GM10248 (cell line): ENCODE data around the gene FHIT.
"Not testable (repeated sequence)": the region's sequence is repeated elsewhere in the genome, so short reads cannot be mapped to it uniquely, and the experiment has no call there.

Experiments
- CTCF ChIA-PET: fragments of 300-600 bp; sonication (Branson Sonifier 250); formaldehyde crosslinking; extraction: SDS; loops from one replicate; lab custom pipeline; 2021; ENCODE audit warnings: antibody characterized with exemption; lab: Yijun Ruan, JAX
- POLR2A ChIA-PET: fragments of 350-650 bp; sonication (Branson Sonifier 250); formaldehyde crosslinking; extraction: SDS; loops from one replicate; lab custom pipeline; 2020; ENCODE audit warnings: antibody characterized with exemption; lab: Yijun Ruan, JAX
- DNase-seq: peaks from one replicate; pipeline ENCODE4 v3.0.0; 2012; ENCODE audit errors: extremely low spot score
- TF ChIP-seq, protein P1 (sequence below): IDR thresholded peaks from 2 replicates; pipeline ENCODE4 v1.5.1; 2012; ENCODE audit warnings: mild to moderate bottlenecking, low read depth; ENCODE audit errors: extremely low read depth, missing control alignments, control extremely low read depth

FHIT gene

DNA sequence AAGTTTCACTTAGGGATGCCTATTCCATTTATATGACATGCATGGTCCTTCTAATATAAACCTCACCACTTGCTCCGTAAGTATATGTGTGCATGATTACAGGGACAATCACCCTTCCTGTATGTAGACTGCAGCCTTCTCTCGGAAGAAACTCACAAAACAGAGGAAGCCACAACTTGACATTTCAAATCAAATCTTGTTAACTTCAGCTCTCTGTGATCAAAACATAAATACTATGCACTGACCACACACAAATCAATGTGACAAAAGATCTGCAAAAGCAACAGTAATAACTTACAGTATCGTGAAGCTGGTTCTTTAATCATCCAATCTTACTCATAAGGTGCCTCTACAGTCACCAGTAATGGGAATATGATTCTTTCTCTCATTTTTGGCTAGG, 50.2 kb downstream of the FHIT start:
- POLR2A ChIA-PET: no interaction called here
- DNase-seq: no peak
- TF ChIP-seq, protein P1, sequence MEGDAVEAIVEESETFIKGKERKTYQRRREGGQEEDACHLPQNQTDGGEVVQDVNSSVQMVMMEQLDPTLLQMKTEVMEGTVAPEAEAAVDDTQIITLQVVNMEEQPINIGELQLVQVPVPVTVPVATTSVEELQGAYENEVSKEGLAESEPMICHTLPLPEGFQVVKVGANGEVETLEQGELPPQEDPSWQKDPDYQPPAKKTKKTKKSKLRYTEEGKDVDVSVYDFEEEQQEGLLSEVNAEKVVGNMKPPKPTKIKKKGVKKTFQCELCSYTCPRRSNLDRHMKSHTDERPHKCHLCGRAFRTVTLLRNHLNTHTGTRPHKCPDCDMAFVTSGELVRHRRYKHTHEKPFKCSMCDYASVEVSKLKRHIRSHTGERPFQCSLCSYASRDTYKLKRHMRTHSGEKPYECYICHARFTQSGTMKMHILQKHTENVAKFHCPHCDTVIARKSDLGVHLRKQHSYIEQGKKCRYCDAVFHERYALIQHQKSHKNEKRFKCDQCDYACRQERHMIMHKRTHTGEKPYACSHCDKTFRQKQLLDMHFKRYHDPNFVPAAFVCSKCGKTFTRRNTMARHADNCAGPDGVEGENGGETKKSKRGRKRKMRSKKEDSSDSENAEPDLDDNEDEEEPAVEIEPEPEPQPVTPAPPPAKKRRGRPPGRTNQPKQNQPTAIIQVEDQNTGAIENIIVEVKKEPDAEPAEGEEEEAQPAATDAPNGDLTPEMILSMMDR: no peak
- CTCF ChIA-PET: interaction anchor here (1.0 to 1.8 kb wide), 4 partner anchors 16 to 39 kb away, joined by 3 to 4 read pairs (median 3); no protein-coding TSS in a partner anchor

DNA sequence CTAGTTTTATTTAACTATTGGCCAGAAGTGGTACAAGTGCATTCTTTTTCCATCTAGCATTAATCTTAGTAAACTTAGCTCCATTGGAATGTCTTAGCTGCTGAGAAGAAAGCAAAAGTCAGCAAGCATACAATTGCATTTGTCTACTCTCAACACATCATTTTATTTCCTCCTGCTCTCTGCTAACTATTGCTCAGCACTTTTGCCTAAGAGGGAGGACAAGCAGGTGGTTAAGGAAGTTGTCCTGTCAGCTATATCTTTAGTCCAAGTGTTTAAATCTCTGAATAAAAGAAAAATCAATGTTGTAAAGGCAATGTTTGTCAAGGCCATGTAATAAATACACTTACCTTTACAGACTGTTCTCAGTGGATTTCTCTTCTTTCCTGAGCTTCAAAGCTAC, 51.0 kb downstream of the FHIT start:
- TF ChIP-seq, protein P1: no peak
- CTCF ChIA-PET: interaction anchor here (1.1 to 1.8 kb wide), 3 partner anchors 24 to 40 kb away, joined by 3 to 4 read pairs (median 3); no protein-coding TSS in a partner anchor

DNA sequence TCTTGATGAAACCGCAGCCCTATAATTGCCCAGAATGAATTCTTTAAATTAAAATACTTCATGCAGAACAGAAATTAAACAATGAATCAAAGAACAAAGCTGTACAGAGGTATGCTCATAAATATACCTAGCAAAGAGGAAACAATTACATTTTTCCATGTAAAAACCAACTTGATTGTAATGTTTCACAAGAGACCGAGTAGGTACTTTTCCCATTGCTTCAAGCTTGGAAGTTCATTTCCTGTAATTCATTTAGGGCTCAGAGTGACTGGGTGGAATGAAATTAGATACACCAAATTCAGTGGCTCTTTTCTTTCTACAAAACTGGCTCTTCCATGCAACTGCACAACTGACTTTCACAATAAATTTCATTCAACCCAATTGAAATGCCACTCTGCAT, 51.4 kb downstream of the FHIT start:
- POLR2A ChIA-PET: no interaction called here
- CTCF ChIA-PET: interaction anchor here (1.1 to 1.8 kb wide), 4 partner anchors 11 to 40 kb away, joined by 3 to 4 read pairs (median 3); no protein-coding TSS in a partner anchor
- TF ChIP-seq, protein P1: no peak
- no peak for DNase-seq

More for the DNA sequence above, 51.0 kb downstream of the FHIT start:
- POLR2A ChIA-PET: no interaction called here
- no peak for DNase-seq

DNA sequence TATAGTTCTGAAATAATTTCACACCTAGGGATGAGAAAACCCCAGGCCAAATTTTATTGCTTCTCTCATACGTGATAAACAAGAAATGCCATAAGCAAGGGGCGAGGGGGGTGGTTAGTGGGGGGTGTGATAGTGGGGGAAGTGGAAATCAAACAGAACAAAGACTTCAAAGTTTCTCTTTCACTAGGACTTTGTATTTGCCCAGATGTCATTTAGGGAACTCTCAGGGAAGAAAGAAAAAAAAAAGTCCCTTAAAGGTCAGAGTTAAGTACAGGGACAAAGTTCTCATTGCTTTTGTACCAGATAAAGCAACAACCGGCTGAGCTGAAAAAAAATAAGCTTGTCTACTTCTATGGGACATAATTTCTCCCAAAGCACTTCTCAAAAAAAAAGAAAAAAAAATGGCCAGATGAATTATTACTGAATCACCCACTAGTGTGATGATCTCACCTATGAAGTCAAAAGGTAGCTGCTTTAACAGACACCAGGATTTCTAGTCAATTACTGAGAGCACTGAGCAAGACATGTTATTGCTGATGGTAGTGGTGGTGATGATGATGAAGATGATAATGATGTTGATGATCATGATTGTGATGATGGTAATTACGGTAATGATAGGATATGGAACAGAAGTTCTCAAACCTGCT, 56.2 kb downstream of the FHIT start:
- CTCF ChIA-PET: no interaction called here
- POLR2A ChIA-PET: no interaction called here
- DNase-seq: peak; percentile 12
- TF ChIP-seq, protein P1: no peak

DNA sequence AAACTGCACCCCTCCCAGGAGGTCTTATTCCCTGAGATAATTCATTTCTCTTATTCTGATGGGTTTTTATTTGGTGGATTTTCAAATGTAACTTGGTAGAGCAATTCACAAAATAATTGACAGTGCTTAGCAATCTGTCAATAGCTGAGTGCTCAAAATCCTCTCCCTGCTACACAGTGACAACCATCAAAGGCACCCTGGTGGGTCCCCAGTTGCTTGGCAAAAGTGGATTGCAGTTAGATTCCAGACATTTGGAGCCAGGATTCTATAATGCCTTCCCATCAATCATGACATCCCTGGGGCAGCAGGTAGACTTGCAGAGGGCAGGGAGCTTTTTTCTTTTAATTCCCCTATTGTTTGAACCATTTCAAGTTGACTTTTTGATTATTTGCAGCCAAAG, 59.0 kb downstream of the FHIT start:
- no peak for DNase-seq
- ChIA-PET CTCF (interaction anchor here (0.9 kb wide), 1 partner anchor 31 kb away, joined by 3 read pairs; no protein-coding TSS in a partner anchor), POLR2A (no interaction called here)
- TF ChIP-seq, protein P1: no peak

DNA sequence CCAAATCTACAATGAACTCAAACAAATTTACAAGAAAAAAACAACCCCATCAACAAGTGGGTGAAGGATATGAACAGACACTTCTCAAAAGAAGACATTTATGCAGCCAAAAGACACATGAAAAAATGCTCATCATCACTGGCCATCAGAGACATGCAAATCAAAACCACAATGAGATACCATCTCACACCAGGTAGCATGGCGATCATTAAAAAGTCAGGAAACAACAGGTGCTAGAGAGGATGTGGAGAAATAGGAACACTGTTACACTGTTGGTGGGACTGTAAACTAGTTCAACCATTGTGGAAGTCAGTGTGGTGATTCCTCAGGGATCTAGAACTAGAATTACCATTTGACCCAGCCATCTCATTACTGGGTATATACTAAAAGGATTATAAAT, 61.0 kb downstream of the FHIT start:
- CTCF ChIA-PET, POLR2A ChIA-PET, DNase-seq: not testable (repeated sequence)

DNA sequence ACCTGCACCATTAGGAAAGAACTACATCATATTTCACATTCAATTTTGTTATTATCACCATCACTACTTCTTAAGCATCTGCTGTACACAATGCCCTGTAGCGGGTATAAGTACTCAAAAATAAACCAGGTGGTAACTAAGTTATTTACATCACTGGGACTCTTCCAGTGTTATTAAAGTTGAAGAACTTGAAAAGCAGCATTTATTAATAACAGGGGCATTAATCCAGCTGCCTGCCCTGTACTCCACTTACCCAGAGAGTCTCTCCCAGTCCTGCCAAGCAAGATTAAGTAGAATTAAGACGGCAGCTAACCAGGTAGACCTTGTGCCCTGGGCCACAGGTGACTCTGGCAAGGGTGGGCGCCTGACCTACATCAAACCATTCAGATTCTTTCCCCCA, 65.2 kb downstream of the FHIT start:
- POLR2A ChIA-PET: no interaction called here
- TF ChIP-seq, protein P1: no peak
- CTCF ChIA-PET: interaction anchor here (0.9 to 1.5 kb wide), 2 partner anchors 12 to 13 kb away, joined by 3 read pairs; no protein-coding TSS in a partner anchor
- DNase-seq: no peak
